GM23338 (cell line): ENCODE measurements around the gene CETP. TPM values are rescaled to one million over a fixed set of nuclear protein-coding genes. Genes with fewer than 3 reads are reported as not detected.

ENCODE experiments used
- ATAC-seq: fragments of 200-7000 bp; cut with Tn5 transposase; 3 replicates; pipeline ENCODE4 v1.9.1; 2020
- DNase-seq: peaks from one replicate; pipeline ENCODE4 v3.0.0-alpha.2; 2015; ENCODE audit warnings: low spot score
- H2AFZ ChIP-seq: fragments of 200-600 bp; sonication (generic); 2 replicates; pipeline ENCODE4 v1.8.0; 2016; ENCODE audit warnings: antibody characterized with exemption, mild to moderate bottlenecking, moderate library complexity
- H3F3A ChIP-seq: fragments of 200-600 bp; sonication (generic); replicated peaks from 2 replicates; pipeline ENCODE4 v1.8.0; 2017; ENCODE audit warnings: antibody characterized with exemption, mixed run types, low read depth
- H3K27ac ChIP-seq: fragments of 200-600 bp; sonication (generic); 2 replicates; pipeline ENCODE4 v1.6.1; 2016; ENCODE audit warnings: low read depth
- H3K27me3 ChIP-seq: fragments of 200-600 bp; sonication (generic); 2 replicates; pipeline ENCODE4 v1.8.0; 2016; ENCODE audit warnings: mild to moderate bottlenecking, mixed run types, moderate library complexity; ENCODE audit not compliant: insufficient read depth
- H3K36me3 ChIP-seq: fragments of 200-600 bp; sonication (generic); 2 replicates; pipeline ENCODE4 v1.8.0; 2016; ENCODE audit warnings: mild to moderate bottlenecking; ENCODE audit not compliant: insufficient read depth
- H3K4me1 ChIP-seq: fragments of 200-600 bp; sonication (generic); 2 replicates; pipeline ENCODE4 v1.8.0; 2016; ENCODE audit warnings: mild to moderate bottlenecking, moderate library complexity; ENCODE audit not compliant: insufficient read depth
- H3K4me2 ChIP-seq: fragments of 200-600 bp; sonication (generic); 2 replicates; pipeline ENCODE4 v1.7.1; 2017; ENCODE audit warnings: mixed run types
- H3K4me3 ChIP-seq: fragments of 200-600 bp; sonication (generic); 2 replicates; pipeline ENCODE4 v1.6.1; 2016; ENCODE audit warnings: mixed run types
- H3K79me2 ChIP-seq: fragments of 200-600 bp; sonication (generic); replicated peaks from 2 replicates; pipeline ENCODE4 v1.8.0; 2017; ENCODE audit warnings: mild to moderate bottlenecking; ENCODE audit not compliant: insufficient read depth
- H3K9me2 ChIP-seq: fragments of 200-600 bp; sonication (generic); 2 replicates; pipeline ENCODE4 v1.8.0; 2017; ENCODE audit not compliant: insufficient read depth
- H4K20me1 ChIP-seq: fragments of 200-600 bp; sonication (generic); replicated peaks from 2 replicates; pipeline ENCODE4 v1.8.0; 2017; ENCODE audit warnings: mild to moderate bottlenecking; ENCODE audit not compliant: insufficient read depth
- H3K27ac Mint-ChIP-seq: 2 replicates; pipeline ENCODE4 v1.8.0; 2020; ENCODE audit warnings: inconsistent platforms, mild to moderate bottlenecking, moderate library complexity, mixed read lengths
- H3K27me3 Mint-ChIP-seq: 3 replicates; pipeline ENCODE4 v1.8.0; 2022; ENCODE audit warnings: low read depth, mild to moderate bottlenecking, moderate library complexity, mixed read lengths, inconsistent platforms; ENCODE audit not compliant: insufficient read depth, poor library complexity
- H3K36me3 Mint-ChIP-seq: 3 replicates; pipeline ENCODE4 v1.8.0; 2021; ENCODE audit warnings: low read depth, mild to moderate bottlenecking, inconsistent platforms, moderate library complexity, mixed read lengths
- H3K4me1 Mint-ChIP-seq: 3 replicates; pipeline ENCODE4 v1.8.0; 2020; ENCODE audit warnings: mild to moderate bottlenecking, inconsistent platforms, mixed read lengths
- H3K4me3 Mint-ChIP-seq: 3 replicates; pipeline ENCODE4 v1.8.0; 2021; ENCODE audit warnings: moderate library complexity, mild to moderate bottlenecking, inconsistent platforms, mixed read lengths
- H3K9me3 Mint-ChIP-seq: 3 replicates; pipeline ENCODE4 v1.8.0; 2020; ENCODE audit warnings: moderate library complexity, mild to moderate bottlenecking, inconsistent platforms, mixed read lengths
- CREB1 ChIP-seq: fragments of 250-450 bp; sonication (Bioruptor Pico); IDR thresholded peaks from 2 replicates; pipeline ENCODE4 v1.5.0; 2020; ENCODE audit warnings: low read depth, mild to moderate bottlenecking, moderate library complexity
- CTCF ChIP-seq, 2 experiments: fragments of 200-600 bp in 1 of 2; sonication (generic) in 1 of 2; conservative IDR thresholded peaks; 2 replicates each; pipeline versions ENCODE4 v1.5.1 to v1.6.1; 2016 to 2017; ENCODE audit warnings: antibody characterized with exemption in 2 of 2, low read depth in 2 of 2, mild to moderate bottlenecking in 2 of 2, moderate library complexity in 1 of 2
- ETS1 ChIP-seq: IDR thresholded peaks from 2 replicates; pipeline ENCODE4 v1.6.1; 2016; ENCODE audit warnings: antibody characterized with exemption
- EZH2 ChIP-seq: fragments of 200-600 bp; sonication (generic); IDR thresholded peaks from one replicate; pipeline ENCODE4 v1.8.0; 2017; ENCODE audit warnings: antibody characterized with exemption, mild to moderate bottlenecking, low read depth; ENCODE audit not compliant: unreplicated experiment
- EZH2phosphoT487 ChIP-seq: fragments of 200-600 bp; sonication (generic); IDR thresholded peaks from one replicate; pipeline ENCODE4 v1.8.1; 2018; ENCODE audit warnings: antibody characterized with exemption; ENCODE audit not compliant: unreplicated experiment
- JUNB ChIP-seq: IDR thresholded peaks from one replicate; pipeline ENCODE4 v1.6.1; 2016; ENCODE audit warnings: antibody characterized with exemption; ENCODE audit not compliant: unreplicated experiment
- NANOG ChIP-seq: IDR thresholded peaks from 2 replicates; pipeline ENCODE4 v1.6.1; 2016; ENCODE audit warnings: antibody characterized with exemption, borderline replicate concordance
- POLR2AphosphoS5 ChIP-seq: IDR thresholded peaks from 2 replicates; pipeline ENCODE4 v1.6.1; 2016; ENCODE audit warnings: antibody characterized with exemption, low read depth
- STAT1 ChIP-seq: IDR thresholded peaks from one replicate; pipeline ENCODE4 v1.6.1; 2016; ENCODE audit warnings: antibody characterized with exemption; ENCODE audit not compliant: unreplicated experiment
- ZNF114 ChIP-seq: fragments of 250-450 bp; sonication (Bioruptor Pico); IDR thresholded peaks from 2 replicates; pipeline ENCODE4 v1.5.0; 2020; ENCODE audit warnings: mild to moderate bottlenecking, moderate library complexity
- ZNF331 ChIP-seq: fragments of 250-450 bp; sonication (Bioruptor Pico); IDR thresholded peaks from 2 replicates; pipeline ENCODE4 v1.5.0; 2020; ENCODE audit warnings: low read depth, mild to moderate bottlenecking, moderate library complexity
- polyA plus RNA-seq: library from polyadenylated mRNA; unstranded; fragments of >200 nt; fragmentation: Nextera tagmentation; extraction: Ambion mirVana; gene quantifications from 2 replicates; pipeline ENCODE4 v1.2.1, GENCODE V29; 2016
- total RNA-seq: library from RNA; depleted of rRNA; stranded (reverse); fragments of >200 nt; shearing (Covaris generic); gene quantifications from 2 replicates; pipeline ENCODE4 v1.2.3, GENCODE V29; 2014
- TF ChIP-seq, protein P1 (sequence below): IDR thresholded peaks from one replicate; pipeline ENCODE4 v1.6.1; 2018; ENCODE audit warnings: antibody characterized with exemption; ENCODE audit not compliant: unreplicated experiment
- TF ChIP-seq, protein P2 (sequence below): fragments of 250-450 bp; sonication (Bioruptor Pico); IDR thresholded peaks from 2 replicates; pipeline ENCODE4 v1.5.0; 2020; ENCODE audit warnings: mild to moderate bottlenecking, moderate library complexity

The CETP gene
- total and polyA plus RNA-seq, 2 experiments from 2014 or later = not detected

DNA sequence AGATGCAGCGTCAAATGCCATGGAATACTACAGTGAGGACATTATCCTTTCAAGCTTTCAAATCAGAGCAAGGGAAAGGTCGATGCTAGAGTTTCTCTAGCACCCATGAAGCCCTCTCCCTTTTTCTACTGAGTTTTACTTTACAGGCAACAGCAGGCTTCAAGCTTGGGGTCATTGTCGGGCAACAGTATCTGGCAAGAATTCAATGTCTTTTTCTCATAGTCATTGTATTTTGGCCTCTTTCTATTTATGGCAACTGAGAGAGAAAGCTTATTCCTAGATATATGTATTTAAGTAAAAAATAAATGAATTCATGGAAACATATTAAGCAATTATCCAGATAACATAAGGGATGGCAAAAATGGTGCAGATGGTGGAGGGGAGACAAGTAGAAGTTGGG, 364 bp upstream of the CETP start:
- peaks cover 4% of the 10 kb centered on the region; the same call in 1 of the 3 replicates for H3K9me3 Mint-ChIP-seq
- no peak overlapping the region for H3K4me3 Mint-ChIP-seq
- peaks cover 4% of the 10 kb centered on the region; the same call in 2 of the 3 replicates for H3K4me1 Mint-ChIP-seq
- H3K27me3 Mint-ChIP-seq = peaks cover 9% of the 10 kb centered on the region
- no peaks in the 10 kb centered on the region for H3K36me3 Mint-ChIP-seq
- no peak overlapping the region for H3K4me3 ChIP-seq
- H3K4me1 ChIP-seq = no peaks in the 10 kb centered on the region; the same call in 1 of the 2 replicates
- H3K27ac Mint-ChIP-seq = no peak overlapping the region
- no peaks in the 10 kb centered on the region for H3K9me2 ChIP-seq
- DNase-seq (no peak), ATAC-seq (no peak)
- TF ChIP-seq ZNF114 (CRISPR knock-in tag) = no peak
- TF ChIP-seq CTCF (conservative IDR thresholded peaks at IDR 0.05; ENCODE audit: low read depth in 2 of 2) = no peak
- no peak for TF ChIP-seq EZH2phosphoT487
- TF ChIP-seq EZH2 = no peak
- no peak for TF ChIP-seq JUNB
- TF ChIP-seq CREB1 = no peak
- TF ChIP-seq, protein P1, sequence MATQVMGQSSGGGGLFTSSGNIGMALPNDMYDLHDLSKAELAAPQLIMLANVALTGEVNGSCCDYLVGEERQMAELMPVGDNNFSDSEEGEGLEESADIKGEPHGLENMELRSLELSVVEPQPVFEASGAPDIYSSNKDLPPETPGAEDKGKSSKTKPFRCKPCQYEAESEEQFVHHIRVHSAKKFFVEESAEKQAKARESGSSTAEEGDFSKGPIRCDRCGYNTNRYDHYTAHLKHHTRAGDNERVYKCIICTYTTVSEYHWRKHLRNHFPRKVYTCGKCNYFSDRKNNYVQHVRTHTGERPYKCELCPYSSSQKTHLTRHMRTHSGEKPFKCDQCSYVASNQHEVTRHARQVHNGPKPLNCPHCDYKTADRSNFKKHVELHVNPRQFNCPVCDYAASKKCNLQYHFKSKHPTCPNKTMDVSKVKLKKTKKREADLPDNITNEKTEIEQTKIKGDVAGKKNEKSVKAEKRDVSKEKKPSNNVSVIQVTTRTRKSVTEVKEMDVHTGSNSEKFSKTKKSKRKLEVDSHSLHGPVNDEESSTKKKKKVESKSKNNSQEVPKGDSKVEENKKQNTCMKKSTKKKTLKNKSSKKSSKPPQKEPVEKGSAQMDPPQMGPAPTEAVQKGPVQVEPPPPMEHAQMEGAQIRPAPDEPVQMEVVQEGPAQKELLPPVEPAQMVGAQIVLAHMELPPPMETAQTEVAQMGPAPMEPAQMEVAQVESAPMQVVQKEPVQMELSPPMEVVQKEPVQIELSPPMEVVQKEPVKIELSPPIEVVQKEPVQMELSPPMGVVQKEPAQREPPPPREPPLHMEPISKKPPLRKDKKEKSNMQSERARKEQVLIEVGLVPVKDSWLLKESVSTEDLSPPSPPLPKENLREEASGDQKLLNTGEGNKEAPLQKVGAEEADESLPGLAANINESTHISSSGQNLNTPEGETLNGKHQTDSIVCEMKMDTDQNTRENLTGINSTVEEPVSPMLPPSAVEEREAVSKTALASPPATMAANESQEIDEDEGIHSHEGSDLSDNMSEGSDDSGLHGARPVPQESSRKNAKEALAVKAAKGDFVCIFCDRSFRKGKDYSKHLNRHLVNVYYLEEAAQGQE = no peak
- TF ChIP-seq ZNF331 (CRISPR knock-in tag) = no peak
- no peak for TF ChIP-seq POLR2AphosphoS5
- no peak for TF ChIP-seq NANOG
- no peak for TF ChIP-seq STAT1
- TF ChIP-seq, protein P2, sequence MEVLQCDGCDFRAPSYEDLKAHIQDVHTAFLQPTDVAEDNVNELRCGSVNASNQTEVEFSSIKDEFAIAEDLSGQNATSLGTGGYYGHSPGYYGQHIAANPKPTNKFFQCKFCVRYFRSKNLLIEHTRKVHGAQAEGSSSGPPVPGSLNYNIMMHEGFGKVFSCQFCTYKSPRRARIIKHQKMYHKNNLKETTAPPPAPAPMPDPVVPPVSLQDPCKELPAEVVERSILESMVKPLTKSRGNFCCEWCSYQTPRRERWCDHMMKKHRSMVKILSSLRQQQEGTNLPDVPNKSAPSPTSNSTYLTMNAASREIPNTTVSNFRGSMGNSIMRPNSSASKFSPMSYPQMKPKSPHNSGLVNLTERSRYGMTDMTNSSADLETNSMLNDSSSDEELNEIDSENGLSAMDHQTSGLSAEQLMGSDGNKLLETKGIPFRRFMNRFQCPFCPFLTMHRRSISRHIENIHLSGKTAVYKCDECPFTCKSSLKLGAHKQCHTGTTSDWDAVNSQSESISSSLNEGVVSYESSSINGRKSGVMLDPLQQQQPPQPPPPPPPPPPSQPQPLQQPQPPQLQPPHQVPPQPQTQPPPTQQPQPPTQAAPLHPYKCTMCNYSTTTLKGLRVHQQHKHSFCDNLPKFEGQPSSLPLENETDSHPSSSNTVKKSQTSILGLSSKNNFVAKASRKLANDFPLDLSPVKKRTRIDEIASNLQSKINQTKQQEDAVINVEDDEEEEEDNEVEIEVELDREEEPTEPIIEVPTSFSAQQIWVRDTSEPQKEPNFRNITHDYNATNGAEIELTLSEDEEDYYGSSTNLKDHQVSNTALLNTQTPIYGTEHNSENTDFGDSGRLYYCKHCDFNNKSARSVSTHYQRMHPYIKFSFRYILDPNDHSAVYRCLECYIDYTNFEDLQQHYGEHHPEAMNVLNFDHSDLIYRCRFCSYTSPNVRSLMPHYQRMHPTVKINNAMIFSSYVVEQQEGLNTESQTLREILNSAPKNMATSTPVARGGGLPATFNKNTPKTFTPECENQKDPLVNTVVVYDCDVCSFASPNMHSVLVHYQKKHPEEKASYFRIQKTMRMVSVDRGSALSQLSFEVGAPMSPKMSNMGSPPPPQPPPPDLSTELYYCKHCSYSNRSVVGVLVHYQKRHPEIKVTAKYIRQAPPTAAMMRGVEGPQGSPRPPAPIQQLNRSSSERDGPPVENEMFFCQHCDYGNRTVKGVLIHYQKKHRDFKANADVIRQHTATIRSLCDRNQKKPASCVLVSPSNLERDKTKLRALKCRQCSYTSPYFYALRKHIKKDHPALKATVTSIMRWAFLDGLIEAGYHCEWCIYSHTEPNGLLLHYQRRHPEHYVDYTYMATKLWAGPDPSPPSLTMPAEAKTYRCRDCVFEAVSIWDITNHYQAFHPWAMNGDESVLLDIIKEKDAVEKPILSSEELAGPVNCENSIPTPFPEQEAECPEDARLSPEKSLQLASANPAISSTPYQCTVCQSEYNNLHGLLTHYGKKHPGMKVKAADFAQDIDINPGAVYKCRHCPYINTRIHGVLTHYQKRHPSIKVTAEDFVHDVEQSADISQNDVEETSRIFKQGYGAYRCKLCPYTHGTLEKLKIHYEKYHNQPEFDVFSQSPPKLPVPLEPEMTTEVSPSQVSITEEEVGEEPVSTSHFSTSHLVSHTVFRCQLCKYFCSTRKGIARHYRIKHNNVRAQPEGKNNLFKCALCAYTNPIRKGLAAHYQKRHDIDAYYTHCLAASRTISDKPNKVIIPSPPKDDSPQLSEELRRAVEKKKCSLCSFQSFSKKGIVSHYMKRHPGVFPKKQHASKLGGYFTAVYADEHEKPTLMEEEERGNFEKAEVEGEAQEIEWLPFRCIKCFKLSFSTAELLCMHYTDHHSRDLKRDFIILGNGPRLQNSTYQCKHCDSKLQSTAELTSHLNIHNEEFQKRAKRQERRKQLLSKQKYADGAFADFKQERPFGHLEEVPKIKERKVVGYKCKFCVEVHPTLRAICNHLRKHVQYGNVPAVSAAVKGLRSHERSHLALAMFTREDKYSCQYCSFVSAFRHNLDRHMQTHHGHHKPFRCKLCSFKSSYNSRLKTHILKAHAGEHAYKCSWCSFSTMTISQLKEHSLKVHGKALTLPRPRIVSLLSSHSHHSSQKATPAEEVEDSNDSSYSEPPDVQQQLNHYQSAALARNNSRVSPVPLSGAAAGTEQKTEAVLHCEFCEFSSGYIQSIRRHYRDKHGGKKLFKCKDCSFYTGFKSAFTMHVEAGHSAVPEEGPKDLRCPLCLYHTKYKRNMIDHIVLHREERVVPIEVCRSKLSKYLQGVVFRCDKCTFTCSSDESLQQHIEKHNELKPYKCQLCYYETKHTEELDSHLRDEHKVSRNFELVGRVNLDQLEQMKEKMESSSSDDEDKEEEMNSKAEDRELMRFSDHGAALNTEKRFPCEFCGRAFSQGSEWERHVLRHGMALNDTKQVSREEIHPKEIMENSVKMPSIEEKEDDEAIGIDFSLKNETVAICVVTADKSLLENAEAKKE = no peak
- TF ChIP-seq ETS1 = no peak
- H3K27me3 ChIP-seq = no peaks in the 10 kb centered on the region
- no peak overlapping the region for H2AFZ ChIP-seq
- no peaks in the 10 kb centered on the region for H3K79me2 ChIP-seq
- H3F3A ChIP-seq = no peaks in the 10 kb centered on the region
- no peak overlapping the region for H3K27ac ChIP-seq
- H3K4me2 ChIP-seq = no peak overlapping the region
- no peaks in the 10 kb centered on the region for H4K20me1 ChIP-seq
- H3K36me3 ChIP-seq = no peaks in the 10 kb centered on the region
